Measurements from ENCODE around the gene PCNX2.
"Not testable (repeated sequence)": the region's sequence is repeated elsewhere in the genome, so short reads cannot be mapped to it uniquely, and the experiment has no call there.

Gene PCNX2

GRCh38 chr1:233005156-233005555 lies 290.4 kb downstream of the PCNX2 start:
- no peak for DNase-seq

GRCh38 chr1:233004451-233004850 lies 291.1 kb downstream of the PCNX2 start:
- DNase-seq = no peak

GRCh38 chr1:233003638-233004037 lies 291.9 kb downstream of the PCNX2 start:
- DNase-seq = not testable (repeated sequence)

- DNase-seq = no peak
Measured at GRCh38 chr1:232999956-233000625, 295.4 kb downstream of the PCNX2 start.

GRCh38 chr1:232998646-232999045 lies 296.9 kb downstream of the PCNX2 start:
- no peak for DNase-seq

- DNase-seq = no peak
Measured at GRCh38 chr1:232998138-232998537, 297.4 kb downstream of the PCNX2 start.

GRCh38 chr1:232996143-232996542 lies 299.4 kb downstream of the PCNX2 start:
- DNase-seq = no peak

GRCh38 chr1:232995189-232995588 lies 300.3 kb downstream of the PCNX2 start:
- no peak for DNase-seq

GRCh38 chr1:232993555-232993954 lies 302.0 kb downstream of the PCNX2 start:
- DNase-seq = no peak

- DNase-seq = no peak
Measured at GRCh38 chr1:232992227-232992626, 303.3 kb downstream of the PCNX2 start.

- DNase-seq = no peak
Measured at GRCh38 chr1:232991238-232991637, 304.3 kb downstream of the PCNX2 start.

GRCh38 chr1:232990176-232991128 lies 305.1 kb downstream of the PCNX2 start:
- DNase-seq = no peak

- peak; percentile 63 for DNase-seq
Measured at GRCh38 chr1:232988572-232989040, 306.9 kb downstream of the PCNX2 start.

- DNase-seq = no peak
Measured at GRCh38 chr1:232987774-232988140, 307.8 kb downstream of the PCNX2 start.

- no peak for DNase-seq
Measured at GRCh38 chr1:232987046-232987773, 308.3 kb downstream of the PCNX2 start.

GRCh38 chr1:232986527-232986922 lies 309.0 kb downstream of the PCNX2 start:
- DNase-seq = no peak

GRCh38 chr1:232985882-232986526 lies 309.5 kb downstream of the PCNX2 start:
- DNase-seq = no peak

GRCh38 chr1:232984577-232985425 lies 310.7 kb downstream of the PCNX2 start:
- no peak for DNase-seq

- no peak for DNase-seq
Measured at GRCh38 chr1:232983817-232984567, 311.5 kb downstream of the PCNX2 start.

GRCh38 chr1:232983375-232983774 lies 312.1 kb downstream of the PCNX2 start:
- DNase-seq = no peak
